GM18867 (cell line): ENCODE measurements around the gene MRGPRE.
"Not testable (repeated sequence)": the region's sequence is repeated elsewhere in the genome, so short reads cannot be mapped to it uniquely, and the experiment has no call there.

Source experiments
- ATAC-seq: cut with Tn5 transposase; IDR thresholded peaks from one replicate; pipeline ENCODE4 v1.9.1; 2021; ENCODE audit warnings: mild to moderate bottlenecking, moderate library complexity; ENCODE audit not compliant: unreplicated experiment

The MRGPRE gene

GRCh38 chr11:3231851-3232744, at the start of gene MRGPRE:
MRGPRE (minus strand) TSS chr11:3232417; CDS start chr11:3228799, 3,618 bp downstream.
- ATAC-seq = no peak

GRCh38 chr11:3281146-3281545, 48.9 kb upstream of the MRGPRE start:
- not testable (repeated sequence) for ATAC-seq

- not testable (repeated sequence) for ATAC-seq
Measured at GRCh38 chr11:3280662-3281061, 48.4 kb upstream of the MRGPRE start.

GRCh38 chr11:3278922-3279321, 46.7 kb upstream of the MRGPRE start:
- not testable (repeated sequence) for ATAC-seq

- not testable (repeated sequence) for ATAC-seq
Measured at GRCh38 chr11:3273629-3274028, 41.4 kb upstream of the MRGPRE start.

GRCh38 chr11:3262548-3262947, 30.3 kb upstream of the MRGPRE start:
- not testable (repeated sequence) for ATAC-seq

GRCh38 chr11:3261831-3262230, 29.6 kb upstream of the MRGPRE start:
- ATAC-seq = not testable (repeated sequence)

- ATAC-seq = not testable (repeated sequence)
Measured at GRCh38 chr11:3257509-3257908, 25.3 kb upstream of the MRGPRE start.

GRCh38 chr11:3255241-3255640, 23.0 kb upstream of the MRGPRE start:
- not testable (repeated sequence) for ATAC-seq

- ATAC-seq = not testable (repeated sequence)
Measured at GRCh38 chr11:3254773-3255172, 22.6 kb upstream of the MRGPRE start.

GRCh38 chr11:3245071-3245470, 12.9 kb upstream of the MRGPRE start:
- ATAC-seq = no peak

- ATAC-seq = no peak
Measured at GRCh38 chr11:3243880-3244279, 11.7 kb upstream of the MRGPRE start.

GRCh38 chr11:3237119-3237518, 4.9 kb upstream of the MRGPRE start:
- ATAC-seq = no peak

- no peak for ATAC-seq
Measured at GRCh38 chr11:3234846-3235245, 2.6 kb upstream of the MRGPRE start.

GRCh38 chr11:3232956-3233355, 739 bp upstream of the MRGPRE start:
- ATAC-seq = no peak

- ATAC-seq = no peak
Measured at GRCh38 chr11:3231550-3231850, 717 bp downstream of the MRGPRE start.

GRCh38 chr11:3230636-3231549, 1.3 kb downstream of the MRGPRE start:
- no peak for ATAC-seq

GRCh38 chr11:3229673-3230630, 2.3 kb downstream of the MRGPRE start:
- ATAC-seq = no peak

GRCh38 chr11:3228445-3228829, 3.8 kb downstream of the MRGPRE start:
- ATAC-seq = no peak

GRCh38 chr11:3227568-3228444, 4.4 kb downstream of the MRGPRE start:
- no peak for ATAC-seq
